GM19455 (cell line): Measurements from ENCODE around the gene PBX4.

ENCODE experiments used
- ATAC-seq: cut with Tn5 transposase; IDR thresholded peaks from one replicate; pipeline ENCODE4 v1.9.1; 2021; ENCODE audit not compliant: unreplicated experiment

The PBX4 gene

GRCh38 chr19:19541616-19542015, 76.9 kb downstream of the PBX4 start:
- ATAC-seq: no peak

GRCh38 chr19:19540715-19541515, 77.6 kb downstream of the PBX4 start:
- ATAC-seq: no peak

GRCh38 chr19:19540064-19540714, 78.3 kb downstream of the PBX4 start:
- no peak for ATAC-seq

GRCh38 chr19:19539698-19540063, 78.8 kb downstream of the PBX4 start:
- ATAC-seq: no peak

- ATAC-seq: no peak
Measured at GRCh38 chr19:19538785-19539166, 79.7 kb downstream of the PBX4 start.

- no peak for ATAC-seq
Measured at GRCh38 chr19:19538061-19538784, 80.3 kb downstream of the PBX4 start, which contains the start of gene CILP2. CILP2 (plus strand) TSS chr19:19538265; CDS start chr19:19538350, 85 bp downstream.

GRCh38 chr19:19537075-19538048, 81.1 kb downstream of the PBX4 start:
- no peak for ATAC-seq

- no peak for ATAC-seq
Measured at GRCh38 chr19:19535311-19536191, 82.9 kb downstream of the PBX4 start.

- ATAC-seq: no peak
Measured at GRCh38 chr19:19534556-19535265, 83.8 kb downstream of the PBX4 start.

GRCh38 chr19:19533841-19534240, 84.6 kb downstream of the PBX4 start:
- no peak for ATAC-seq

- no peak for ATAC-seq
Measured at GRCh38 chr19:19532806-19533701, 85.4 kb downstream of the PBX4 start.

- ATAC-seq: no peak
Measured at GRCh38 chr19:19531951-19532805, 86.3 kb downstream of the PBX4 start.

- ATAC-seq: no peak
Measured at GRCh38 chr19:19530889-19531288, 87.6 kb downstream of the PBX4 start.

GRCh38 chr19:19530423-19530804, 88.1 kb downstream of the PBX4 start:
- no peak for ATAC-seq

- ATAC-seq: no peak
Measured at GRCh38 chr19:19529783-19530422, 88.6 kb downstream of the PBX4 start.

GRCh38 chr19:19528721-19529490, 89.6 kb downstream of the PBX4 start, which contains the start of gene YJEFN3:
YJEFN3 (plus strand) TSS chr19:19528911; CDS start chr19:19528933, 22 bp downstream.
- ATAC-seq: no peak
